Upper lobe of left lung (tissue), 6 donors: Measurements from ENCODE around the gene DSC2. TPM values are rescaled to one million over a fixed set of nuclear protein-coding genes. Genes with fewer than 3 reads are reported as not detected.
"Not testable (repeated sequence)": the region's sequence is repeated elsewhere in the genome, so short reads cannot be mapped to it uniquely, and the experiment has no call there.

ENCODE experiments used
- ATAC-seq, 2 donors: fragments of 200-7000 bp; cut with Tn5 transposase; one replicate each; pipeline ENCODE4 v1.9.1; 2022; ENCODE audit warnings: mild to moderate bottlenecking in 2 of 2, moderate library complexity in 2 of 2; ENCODE audit not compliant: low FRiP score in 2 of 2
- DNase-seq, 2 donors: peaks; one replicate each; pipeline ENCODE4 v3.0.0-alpha.2; 2019 to 2020
- H3K27ac ChIP-seq, 4 donors: fragments of 200-600 bp; sonication (generic); one replicate each; pipeline ENCODE4 v1.5.1; 2016 to 2019
- H3K27me3 ChIP-seq, 4 donors: fragments of 200-600 bp; sonication (generic); one replicate each; pipeline ENCODE4 v1.5.1; 2017 to 2019
- H3K36me3 ChIP-seq, 4 donors: fragments of 200-600 bp; sonication (generic); one replicate each; pipeline ENCODE4 v1.5.1; 2016 to 2019
- H3K4me1 ChIP-seq, 4 donors: fragments of 200-600 bp; sonication (generic); one replicate each; pipeline ENCODE4 v1.5.1; 2018 to 2019
- H3K4me3 ChIP-seq, 4 donors: fragments of 200-600 bp; sonication (generic); one replicate each; pipeline ENCODE4 v1.5.1; 2017 to 2019; ENCODE audit warnings: mild to moderate bottlenecking in 2 of 4, moderate library complexity in 1 of 4
- H3K9me3 ChIP-seq, 4 donors: fragments of 200-600 bp; sonication (generic); one replicate each; pipeline ENCODE4 v1.5.1; 2018 to 2019
- EP300 ChIP-seq, 4 donors: sonication (generic); formaldehyde crosslinking; IDR thresholded peaks; one replicate each; pipeline ENCODE4 v1.5.1; 2017; ENCODE audit warnings: antibody characterized with exemption in 4 of 4, control low read depth in 2 of 4
- POLR2A ChIP-seq, 4 donors: fragments of 450-650 bp; IDR thresholded peaks; one replicate each; pipeline ENCODE4 v1.5.1; 2016 to 2017; ENCODE audit warnings: antibody characterized with exemption in 4 of 4, mild to moderate bottlenecking in 2 of 4
- POLR2AphosphoS5 ChIP-seq, 2 donors: sonication (generic); formaldehyde crosslinking; IDR thresholded peaks; one replicate each; pipeline ENCODE4 v1.5.1; 2017; ENCODE audit warnings: antibody characterized with exemption in 2 of 2
- WGBS, 2 donors: methylation state at CpG; one replicate each; pipeline ENCODE4 v1.1.5; 2017 to 2018; 5-methylcytosine and 5-hydroxymethylcytosine counted together
- total RNA-seq, 6 donors: library from RNA; depleted of rRNA in 4 of 6; stranded (reverse); fragments of >200 nt in 4 of 6; gene quantifications; one replicate each; pipeline versions ENCODE4 v1.1.0 to v1.2.1, GENCODE V29; 2016 to 2021
- TF ChIP-seq, protein P1 (sequence below), 6 experiments: fragments of 450-650 bp in 4 of 6; fragments of 200-600 bp in 2 of 6; sonication (generic) in 2 of 6; IDR thresholded peaks; one replicate each; pipeline ENCODE4 v1.5.1; 2016 to 2019; ENCODE audit warnings: antibody characterized with exemption in 6 of 6
- donor health status: DM: no; HTN: no; CAD: no; lungs with moderate emphysema.
- donor health status: DM: no; HTN: yes; CAD: no; lungs with severe emphysema.

DSC2 gene
- total RNA-seq, 6 donors from 2014 or later, result 2.1 to 19.5 (median 13.2) TPM

- WGBS, 2 donors, result 5 to 16% methylated on average over 6 to 16 of the region's 17 CpGs
- peak overlapping the region in 2 of 4 donors; percentile 21 to 36 for H3K4me3 ChIP-seq
These were observed 60.2 kb downstream of the DSC2 start for GRCh38 chr18:31042084-31042405.

GRCh38 chr18:31041271-31042083, 60.7 kb downstream of the DSC2 start:
- peak; percentile 36 to 43 for ATAC-seq
- WGBS, 2 donors, result 4 to 7% methylated on average over 47 to 50 of the region's 52 CpGs
- peaks cover 0 to 23% (median 14%) of the 10 kb centered on the region in 4 donors for H3K4me1 ChIP-seq
- DNase-seq, result peak in 1 of 2 donors; percentile 58
- TF ChIP-seq, protein P1, sequence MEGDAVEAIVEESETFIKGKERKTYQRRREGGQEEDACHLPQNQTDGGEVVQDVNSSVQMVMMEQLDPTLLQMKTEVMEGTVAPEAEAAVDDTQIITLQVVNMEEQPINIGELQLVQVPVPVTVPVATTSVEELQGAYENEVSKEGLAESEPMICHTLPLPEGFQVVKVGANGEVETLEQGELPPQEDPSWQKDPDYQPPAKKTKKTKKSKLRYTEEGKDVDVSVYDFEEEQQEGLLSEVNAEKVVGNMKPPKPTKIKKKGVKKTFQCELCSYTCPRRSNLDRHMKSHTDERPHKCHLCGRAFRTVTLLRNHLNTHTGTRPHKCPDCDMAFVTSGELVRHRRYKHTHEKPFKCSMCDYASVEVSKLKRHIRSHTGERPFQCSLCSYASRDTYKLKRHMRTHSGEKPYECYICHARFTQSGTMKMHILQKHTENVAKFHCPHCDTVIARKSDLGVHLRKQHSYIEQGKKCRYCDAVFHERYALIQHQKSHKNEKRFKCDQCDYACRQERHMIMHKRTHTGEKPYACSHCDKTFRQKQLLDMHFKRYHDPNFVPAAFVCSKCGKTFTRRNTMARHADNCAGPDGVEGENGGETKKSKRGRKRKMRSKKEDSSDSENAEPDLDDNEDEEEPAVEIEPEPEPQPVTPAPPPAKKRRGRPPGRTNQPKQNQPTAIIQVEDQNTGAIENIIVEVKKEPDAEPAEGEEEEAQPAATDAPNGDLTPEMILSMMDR (IDR thresholded peaks at IDR 0.05), result no peak
- TF ChIP-seq POLR2AphosphoS5 (IDR thresholded peaks at IDR 0.05) (no peak), EP300 (IDR thresholded peaks at IDR 0.05) (no peak), POLR2A (IDR thresholded peaks at IDR 0.05) (no peak)
- no peaks in the 10 kb centered on the region for H3K9me3 ChIP-seq
- H3K27me3 ChIP-seq, result peaks cover 0 to 45% (median 16%) of the 10 kb centered on the region in 4 donors
- H3K36me3 ChIP-seq, result no peaks in the 10 kb centered on the region
- no peak overlapping the region for H3K4me3 ChIP-seq
- H3K27ac ChIP-seq, result no peak overlapping the region

More at GRCh38 chr18:31042084-31042405, 60.2 kb downstream of the DSC2 start:
- DNase-seq (peak in 1 of 2 donors; percentile 72), ATAC-seq (peak in 1 of 2 donors; percentile 24)
- Histone ChIP-seq H3K4me1 (peaks cover 0 to 23% (median 14%) of the 10 kb centered on the region in 4 donors), H3K27me3 (peaks cover 0 to 45% (median 16%) of the 10 kb centered on the region in 4 donors), H3K27ac (no peak overlapping the region), H3K9me3 (no peaks in the 10 kb centered on the region), H3K36me3 (no peaks in the 10 kb centered on the region)
- no peak for TF ChIP-seq POLR2AphosphoS5 (IDR thresholded peaks at IDR 0.05)
- no peak for TF ChIP-seq POLR2A (IDR thresholded peaks at IDR 0.05)
- no peak for TF ChIP-seq EP300 (IDR thresholded peaks at IDR 0.05)
- TF ChIP-seq, protein P1 (IDR thresholded peaks at IDR 0.05), result no peak

DNA sequence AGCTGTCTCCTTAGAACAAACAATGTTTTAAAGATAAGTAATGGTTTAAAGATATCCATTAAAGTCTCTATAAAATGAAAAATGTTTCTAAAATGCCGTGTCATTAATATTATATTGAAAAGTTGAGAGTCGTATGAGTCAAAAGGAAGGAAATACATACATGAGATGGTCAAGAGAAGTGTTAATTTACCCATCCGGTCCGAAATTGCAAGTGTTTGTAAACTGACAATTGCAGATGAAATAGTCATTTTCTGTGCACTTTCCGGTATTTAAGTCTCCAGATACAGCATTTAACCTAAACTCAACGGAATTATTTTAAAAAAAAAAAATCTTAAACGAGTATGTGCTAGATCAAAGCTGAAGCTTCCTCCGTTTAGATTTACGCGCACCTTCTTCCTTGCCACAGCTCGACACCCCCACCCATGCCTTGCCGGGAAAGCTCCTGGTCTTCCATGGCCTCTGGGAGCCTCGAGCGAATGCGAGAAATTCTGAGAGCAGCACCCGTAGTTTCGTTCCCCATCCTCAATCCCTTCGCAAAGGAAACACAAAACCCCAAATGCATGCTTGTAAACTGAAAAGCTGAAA, 61.4 kb downstream of the DSC2 start:
- Histone ChIP-seq H3K9me3 (no peaks in the 10 kb centered on the region), H3K4me3 (no peak overlapping the region), H3K27ac (no peak overlapping the region), H3K4me1 (peaks cover 0 to 23% (median 14%) of the 10 kb centered on the region in 4 donors), H3K27me3 (peaks cover 0 to 45% (median 16%) of the 10 kb centered on the region in 4 donors), H3K36me3 (no peaks in the 10 kb centered on the region)
- ATAC-seq (no peak), DNase-seq (no peak)
- 7 to 10% methylated on average over 18 of the region's 18 CpGs for WGBS, 2 donors
- TF ChIP-seq, protein P1 (IDR thresholded peaks at IDR 0.05), result no peak
- TF ChIP-seq POLR2A (IDR thresholded peaks at IDR 0.05), result no peak
- no peak for TF ChIP-seq EP300 (IDR thresholded peaks at IDR 0.05)
- TF ChIP-seq POLR2AphosphoS5 (IDR thresholded peaks at IDR 0.05), result no peak

- H3K4me3 ChIP-seq, result no peak overlapping the region
- no peak overlapping the region for H3K27ac ChIP-seq
- H3K4me1 ChIP-seq, result peaks cover 0 to 23% (median 14%) of the 10 kb centered on the region in 4 donors
- TF ChIP-seq POLR2AphosphoS5 (IDR thresholded peaks at IDR 0.05) (no peak), POLR2A (IDR thresholded peaks at IDR 0.05) (no peak), EP300 (IDR thresholded peaks at IDR 0.05) (no peak)
- TF ChIP-seq, protein P1 (IDR thresholded peaks at IDR 0.05), result no peak
- H3K36me3 ChIP-seq, result no peaks in the 10 kb centered on the region
- no peaks in the 10 kb centered on the region for H3K9me3 ChIP-seq
- ATAC-seq, result no peak
- no peak for DNase-seq
- WGBS, 2 donors, result 62 to 70% methylated on average over 3 of the region's 3 CpGs
- peaks cover 0 to 45% (median 16%) of the 10 kb centered on the region in 4 donors for H3K27me3 ChIP-seq
These were observed 62.8 kb downstream of the DSC2 start for GRCh38 chr18:31039426-31039825.

- not testable (repeated sequence) for ATAC-seq, DNase-seq, H3K4me3 ChIP-seq, H3K36me3 ChIP-seq, H3K27ac ChIP-seq, H3K9me3 ChIP-seq
- WGBS, 2 donors, result 82 to 91% methylated on average over 5 of the region's 5 CpGs
- H3K4me1 ChIP-seq, result peaks cover 0 to 20% (median 11%) of the 10 kb centered on the region in 4 donors
- peaks cover 0 to 35% (median 14%) of the 10 kb centered on the region in 4 donors for H3K27me3 ChIP-seq
These were observed 64.5 kb downstream of the DSC2 start for GRCh38 chr18:31037686-31038085.
